AG04450 (cell line): ENCODE measurements around the gene EIF1. TPM values are rescaled to one million over a fixed set of nuclear protein-coding genes. Genes with fewer than 3 reads are reported as not detected.
"Not testable (repeated sequence)": the region's sequence is repeated elsewhere in the genome, so short reads cannot be mapped to it uniquely, and the experiment has no call there.

Experiments
- CTCF ChIA-PET: fragments of 300-600, 350-600 bp; formaldehyde crosslinking; extraction: SDS; loops from one replicate; lab custom pipeline; 2022; ENCODE audit warnings: antibody characterized with exemption, inconsistent platforms; lab: Charles Lee
- POLR2A ChIA-PET: fragments of 350-600 bp; formaldehyde crosslinking; extraction: SDS; loops from one replicate; lab custom pipeline; 2021; ENCODE audit warnings: antibody characterized with exemption, inconsistent platforms; lab: Yijun Ruan, JAX
- DNase-seq: peaks from one replicate; pipeline ENCODE4 v3.0.0-alpha.2; 2011; ENCODE audit warnings: low read depth, low spot score
- H3K27ac ChIP-seq: one replicate; pipeline ENCODE4 v1.5.1; 2012; ENCODE audit warnings: low read depth, low read length, control low read depth
- H3K27me3 ChIP-seq: one replicate; pipeline ENCODE4 v1.6.0; 2012; ENCODE audit warnings: low read length; ENCODE audit not compliant: control insufficient read depth, insufficient read depth
- H3K4me3 ChIP-seq: 2 replicates; pipeline ENCODE4 v1.5.1; 2011; ENCODE audit warnings: mild to moderate bottlenecking, low read depth, low read length, control low read depth
- H3K9me3 ChIP-seq: 2 replicates; pipeline ENCODE4 v1.5.1; 2012; ENCODE audit warnings: low read length; ENCODE audit not compliant: control insufficient read depth, insufficient read depth
- CTCF ChIP-seq: IDR thresholded peaks from 2 replicates; pipeline ENCODE4 v1.5.1; 2011; ENCODE audit warnings: low read depth, low read length, control low read depth, inconsistent platforms
- polyA plus RNA-seq: library from polyadenylated mRNA; depleted of rRNA; stranded (reverse); fragments of >200 nt; gene quantifications from 2 replicates; pipeline ENCODE4 v1.2.3, GENCODE V29; 2011

EIF1 gene
- polyA plus RNA-seq, 1 experiment = 549 TPM

DNA sequence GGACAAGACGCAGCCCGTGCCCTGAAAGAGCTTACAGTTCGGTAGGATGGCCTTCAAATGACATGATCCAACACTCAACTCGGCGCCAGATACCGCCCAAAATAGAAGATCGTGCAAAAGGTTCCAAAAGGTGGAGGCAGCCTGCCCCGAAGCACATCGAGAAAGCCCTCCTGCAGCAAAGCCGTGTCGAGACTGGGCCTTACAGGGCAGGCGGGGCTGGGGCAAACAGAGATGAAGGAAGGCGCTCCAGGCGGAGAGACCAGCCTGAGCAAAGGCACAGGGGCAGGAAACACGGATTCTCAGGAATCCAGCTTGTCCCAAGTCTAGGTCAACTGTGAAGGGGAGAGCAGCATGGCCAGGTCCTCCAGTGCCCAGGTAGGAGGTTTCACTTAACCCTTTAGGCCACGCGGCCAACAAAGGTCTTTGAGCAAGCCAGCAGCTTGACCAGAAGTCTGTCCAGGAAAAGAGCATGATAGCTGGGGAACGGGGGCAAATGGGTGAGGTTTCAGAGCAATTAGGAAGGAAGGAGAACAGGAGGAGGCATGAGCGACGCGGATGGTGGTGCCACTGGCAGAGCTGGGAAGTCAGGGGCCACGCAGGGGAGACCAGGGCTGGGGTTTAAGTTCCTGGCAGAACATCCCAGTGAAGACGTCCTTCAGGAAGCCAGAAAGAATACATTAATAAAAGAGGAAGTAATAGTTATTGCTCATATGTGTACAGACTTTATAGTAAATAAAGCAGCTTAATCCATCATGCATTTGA is 21.2 kb upstream of the EIF1 start:
- TF ChIP-seq CTCF = no peak
- no peak for DNase-seq
- Histone ChIP-seq H3K9me3 (no peaks in the 10 kb centered on the region), H3K27me3 (no peaks in the 10 kb centered on the region), H3K27ac (no peak overlapping the region), H3K4me3 (0 out of 2 replicates have a peak overlapping the region, but pooled peaks have one; percentile 4)
- CTCF ChIA-PET = interaction anchor here (0.6 to 10.3 kb wide), 32 partner anchors 11 to 1148 kb away, joined by 3 to 285 read pairs (median 3); no protein-coding TSS in a partner anchor
- POLR2A ChIA-PET = interaction anchor here (3.8 kb wide), 1 partner anchor 22 kb away, joined by 24 read pairs; the partner anchor contains the start of gene EIF1

DNA sequence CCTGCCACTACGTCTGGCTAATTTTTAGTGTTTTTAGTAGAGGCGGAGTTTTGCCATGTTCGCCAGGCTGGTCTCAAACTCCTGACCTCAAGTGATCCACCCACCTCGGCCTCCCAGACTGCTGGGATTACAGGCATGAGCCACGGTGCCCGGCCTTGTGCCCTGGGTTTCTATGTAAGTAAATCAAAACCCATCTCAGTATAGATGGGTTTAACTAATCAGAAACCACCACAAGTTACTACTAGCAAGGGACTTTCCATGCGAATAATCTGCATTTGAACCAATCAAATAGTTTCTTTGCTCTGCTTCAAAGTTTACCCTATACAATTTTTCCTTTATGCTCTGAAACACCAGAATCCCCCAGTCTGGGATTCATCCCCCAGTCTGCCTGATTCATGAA is 16.5 kb upstream of the EIF1 start:
- no peaks in the 10 kb centered on the region for H3K9me3 ChIP-seq
- CTCF ChIA-PET = no interaction called here
- no peak overlapping the region for H3K27ac ChIP-seq
- no peak overlapping the region for H3K4me3 ChIP-seq
- H3K27me3 ChIP-seq = peaks cover 6% of the 10 kb centered on the region
- no peak for DNase-seq
- POLR2A ChIA-PET = interaction anchor here (0.7 to 0.9 kb wide), 2 partner anchors 16 to 34 kb away, joined by 3 to 4 read pairs; no protein-coding TSS in a partner anchor
- no peak for TF ChIP-seq CTCF

DNA sequence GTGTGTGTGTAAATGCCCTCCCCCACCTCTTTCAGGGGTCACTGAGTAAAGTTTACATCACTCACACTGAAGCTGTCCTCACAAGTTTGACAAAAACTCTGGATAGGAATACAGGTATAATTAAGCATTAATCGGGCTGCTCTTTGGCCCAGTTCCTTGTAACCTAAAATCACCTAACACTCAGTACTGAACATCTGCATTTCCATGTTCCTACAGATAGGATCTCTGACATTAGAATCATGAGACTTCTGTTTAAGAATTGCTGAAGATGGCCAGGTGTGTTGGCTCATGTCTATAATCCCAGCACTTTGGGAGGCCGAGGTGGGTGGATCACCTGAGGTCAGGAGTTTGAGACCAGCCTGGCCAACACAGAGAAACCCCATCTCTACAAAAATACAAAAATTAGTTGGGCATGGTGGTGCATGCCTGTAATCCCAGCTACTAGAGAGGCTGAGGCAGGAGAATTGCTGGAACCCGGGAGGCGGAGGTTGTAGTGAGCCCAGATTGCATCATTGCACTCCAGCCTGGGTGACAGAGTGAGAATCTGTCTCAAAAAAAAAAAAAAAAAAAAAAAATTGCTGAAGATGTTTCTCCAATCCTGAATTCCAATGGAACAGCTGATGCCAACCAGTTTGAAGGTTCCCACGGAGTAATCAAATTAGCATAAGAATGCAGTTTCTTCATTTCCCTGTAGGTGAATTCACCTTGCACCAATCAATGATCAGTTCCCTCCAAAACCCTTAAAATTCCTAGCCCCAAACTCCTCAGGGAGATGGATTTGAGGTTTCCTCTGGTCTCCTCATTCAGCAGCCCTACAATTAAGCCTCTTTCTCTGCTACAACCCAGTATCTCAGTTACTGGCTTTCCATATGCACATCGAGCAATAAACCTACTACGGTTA is 13.3 kb upstream of the EIF1 start:
- CTCF ChIA-PET, H3K4me3 ChIP-seq, H3K27ac ChIP-seq, H3K27me3 ChIP-seq, DNase-seq, H3K9me3 ChIP-seq, POLR2A ChIA-PET: not testable (repeated sequence)

- Histone ChIP-seq H3K9me3 (no peaks in the 10 kb centered on the region), H3K27ac (no peak overlapping the region), H3K27me3 (peaks cover 6% of the 10 kb centered on the region), H3K4me3 (no peak overlapping the region)
- TF ChIP-seq CTCF = no peak
- no peak for DNase-seq
- CTCF ChIA-PET = no interaction called here
- POLR2A ChIA-PET = interaction anchor here (0.5 kb wide), 1 partner anchor 1230 kb away, joined by 3 read pairs; no protein-coding TSS in a partner anchor
Observed at GRCh38 chr17:41676058-41676419, 12.6 kb upstream of the EIF1 start.

DNA sequence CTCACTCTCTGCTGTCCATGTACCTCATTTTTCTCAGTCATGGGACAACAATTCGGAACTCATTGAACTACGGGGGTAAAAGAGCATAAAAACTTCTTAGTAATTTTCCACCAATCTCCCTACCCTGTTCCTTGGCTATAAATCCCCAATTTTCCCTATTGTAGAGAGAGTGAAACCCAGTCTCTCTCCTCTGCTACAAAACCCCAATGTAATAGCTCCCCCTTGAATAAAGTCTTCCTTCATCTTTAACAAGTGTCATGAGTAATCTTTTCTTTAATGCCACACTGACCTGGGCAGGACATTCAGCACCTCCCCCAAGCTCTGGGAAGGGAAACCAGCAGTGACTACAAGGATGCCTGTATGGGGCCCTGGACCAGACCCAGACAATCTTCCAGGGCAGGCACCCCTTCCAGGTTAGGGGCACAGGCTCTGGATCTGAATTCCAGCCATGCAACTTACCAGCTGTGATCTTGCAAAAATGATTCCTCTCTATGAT is 10.2 kb upstream of the EIF1 start:
- ChIA-PET CTCF (interaction anchor here (0.9 to 3.9 kb wide), 7 partner anchors 10 to 130 kb away, joined by 3 to 23 read pairs (median 7); no protein-coding TSS in a partner anchor), POLR2A (interaction anchor here (4.1 kb wide), 1 partner anchor 10 kb away, joined by 64 read pairs; the partner anchor contains the start of gene EIF1)
- no peak for DNase-seq
- no peak overlapping the region for H3K4me3 ChIP-seq
- no peak overlapping the region for H3K27ac ChIP-seq
- no peaks in the 10 kb centered on the region for H3K9me3 ChIP-seq
- peaks cover 6% of the 10 kb centered on the region for H3K27me3 ChIP-seq
- no peak for TF ChIP-seq CTCF
